Measurements from ENCODE around the gene AHCTF1. TPM values are rescaled to one million over a fixed set of nuclear protein-coding genes. Genes with fewer than 3 reads are reported as not detected.

The AHCTF1 gene
- total RNA-seq, 1 experiment from 2014 or later, result 46.4 TPM

DNA sequence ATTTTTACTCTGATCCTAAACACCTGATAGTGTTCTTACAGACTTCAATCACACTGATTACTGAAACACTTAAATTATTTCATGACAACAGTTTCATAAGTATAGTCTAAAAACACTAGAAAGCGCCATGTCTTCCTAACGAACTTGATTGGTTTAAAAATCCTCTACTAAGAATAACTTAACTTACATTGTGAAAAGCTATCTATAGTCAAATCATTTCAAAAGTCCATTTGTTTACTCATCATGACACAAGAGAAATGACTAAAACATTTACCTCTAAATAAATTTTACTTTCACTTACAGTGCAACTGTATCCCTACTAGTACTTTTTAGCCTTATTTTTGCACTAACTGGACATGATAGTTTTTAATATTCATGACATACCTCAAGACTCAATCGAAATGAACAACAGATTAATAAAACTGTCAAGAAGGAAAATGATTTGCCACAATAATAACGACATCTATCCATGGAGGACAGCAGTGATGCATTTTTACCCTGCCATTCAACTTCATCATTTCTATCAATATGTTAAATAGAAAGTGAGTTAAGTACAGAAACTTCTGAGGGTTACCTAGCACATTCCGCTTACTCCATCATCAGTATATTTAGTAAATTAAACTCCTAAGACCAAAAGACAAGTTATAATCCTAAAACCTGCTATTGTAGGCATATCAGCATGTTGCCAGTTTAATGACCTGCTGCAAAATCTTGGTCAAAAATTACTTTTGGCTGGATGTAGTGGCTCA is 38.4 kb downstream of the AHCTF1 start:
- Mint-ChIP-seq H3K36me3 (peaks cover 66% of the 10 kb centered on the region), H3K9me3 (no peaks in the 10 kb centered on the region), H3K27ac (no peak overlapping the region), H3K27me3 (ENCODE audit: low read depth) (no peaks in the 10 kb centered on the region), H3K4me1 (no peaks in the 10 kb centered on the region), H3K4me3 (no peak overlapping the region)
- ChIA-PET CTCF (no interaction called here), POLR2A (no interaction called here)
- ATAC-seq (no peak), DNase-seq (ENCODE audit: low spot score) (no peak)
- no peak for TF ChIP-seq NR3C1 (CRISPR knock-in tag; conservative IDR thresholded peaks at IDR 0.05; ENCODE audit: low read depth)
- TF ChIP-seq ZNF317 (CRISPR knock-in tag; IDR thresholded peaks at IDR 0.05; ENCODE audit: borderline replicate concordance, low read depth), result no peak
- TF ChIP-seq TEAD4 (CRISPR knock-in tag; IDR thresholded peaks at IDR 0.05), result no peak
- TF ChIP-seq NR1H2 (CRISPR knock-in tag; IDR thresholded peaks at IDR 0.05), result no peak
- TF ChIP-seq, protein P1, sequence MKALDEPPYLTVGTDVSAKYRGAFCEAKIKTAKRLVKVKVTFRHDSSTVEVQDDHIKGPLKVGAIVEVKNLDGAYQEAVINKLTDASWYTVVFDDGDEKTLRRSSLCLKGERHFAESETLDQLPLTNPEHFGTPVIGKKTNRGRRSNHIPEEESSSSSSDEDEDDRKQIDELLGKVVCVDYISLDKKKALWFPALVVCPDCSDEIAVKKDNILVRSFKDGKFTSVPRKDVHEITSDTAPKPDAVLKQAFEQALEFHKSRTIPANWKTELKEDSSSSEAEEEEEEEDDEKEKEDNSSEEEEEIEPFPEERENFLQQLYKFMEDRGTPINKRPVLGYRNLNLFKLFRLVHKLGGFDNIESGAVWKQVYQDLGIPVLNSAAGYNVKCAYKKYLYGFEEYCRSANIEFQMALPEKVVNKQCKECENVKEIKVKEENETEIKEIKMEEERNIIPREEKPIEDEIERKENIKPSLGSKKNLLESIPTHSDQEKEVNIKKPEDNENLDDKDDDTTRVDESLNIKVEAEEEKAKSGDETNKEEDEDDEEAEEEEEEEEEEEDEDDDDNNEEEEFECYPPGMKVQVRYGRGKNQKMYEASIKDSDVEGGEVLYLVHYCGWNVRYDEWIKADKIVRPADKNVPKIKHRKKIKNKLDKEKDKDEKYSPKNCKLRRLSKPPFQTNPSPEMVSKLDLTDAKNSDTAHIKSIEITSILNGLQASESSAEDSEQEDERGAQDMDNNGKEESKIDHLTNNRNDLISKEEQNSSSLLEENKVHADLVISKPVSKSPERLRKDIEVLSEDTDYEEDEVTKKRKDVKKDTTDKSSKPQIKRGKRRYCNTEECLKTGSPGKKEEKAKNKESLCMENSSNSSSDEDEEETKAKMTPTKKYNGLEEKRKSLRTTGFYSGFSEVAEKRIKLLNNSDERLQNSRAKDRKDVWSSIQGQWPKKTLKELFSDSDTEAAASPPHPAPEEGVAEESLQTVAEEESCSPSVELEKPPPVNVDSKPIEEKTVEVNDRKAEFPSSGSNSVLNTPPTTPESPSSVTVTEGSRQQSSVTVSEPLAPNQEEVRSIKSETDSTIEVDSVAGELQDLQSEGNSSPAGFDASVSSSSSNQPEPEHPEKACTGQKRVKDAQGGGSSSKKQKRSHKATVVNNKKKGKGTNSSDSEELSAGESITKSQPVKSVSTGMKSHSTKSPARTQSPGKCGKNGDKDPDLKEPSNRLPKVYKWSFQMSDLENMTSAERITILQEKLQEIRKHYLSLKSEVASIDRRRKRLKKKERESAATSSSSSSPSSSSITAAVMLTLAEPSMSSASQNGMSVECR (CRISPR knock-in tag; IDR thresholded peaks at IDR 0.05; ENCODE audit: borderline replicate concordance), result no peak
- TF ChIP-seq ZNF396 (CRISPR knock-in tag; IDR thresholded peaks at IDR 0.05; ENCODE audit: borderline replicate concordance), result no peak
- TF ChIP-seq OVOL2 (CRISPR knock-in tag; IDR thresholded peaks at IDR 0.05; ENCODE audit: borderline replicate concordance), result no peak
- no peak for TF ChIP-seq ATF1 (CRISPR knock-in tag; IDR thresholded peaks at IDR 0.05)

GRCh38 chr1:246891105-246891504 is 40.6 kb downstream of the AHCTF1 start:
- ChIA-PET CTCF (no interaction called here), POLR2A (no interaction called here)
- H3K27me3 Mint-ChIP-seq (ENCODE audit: low read depth), result no peaks in the 10 kb centered on the region
- no peaks in the 10 kb centered on the region for H3K4me1 Mint-ChIP-seq
- H3K36me3 Mint-ChIP-seq, result peaks cover 69% of the 10 kb centered on the region
- no peak for DNase-seq (ENCODE audit: low spot score)
- ATAC-seq, result no peak
- H3K9me3 Mint-ChIP-seq, result no peaks in the 10 kb centered on the region
- H3K27ac Mint-ChIP-seq, result no peak overlapping the region
- no peak overlapping the region for H3K4me3 Mint-ChIP-seq
- TF ChIP-seq ATF3 (CRISPR knock-in tag; conservative IDR thresholded peaks at IDR 0.05), result no peak
- TF ChIP-seq ZNF219 (CRISPR knock-in tag; IDR thresholded peaks at IDR 0.05; ENCODE audit: borderline replicate concordance), result no peak
- no peak for TF ChIP-seq CTCF (IDR thresholded peaks at IDR 0.05)
- TF ChIP-seq, protein P1 (CRISPR knock-in tag; IDR thresholded peaks at IDR 0.05; ENCODE audit: borderline replicate concordance), result no peak
- TF ChIP-seq, protein P2, sequence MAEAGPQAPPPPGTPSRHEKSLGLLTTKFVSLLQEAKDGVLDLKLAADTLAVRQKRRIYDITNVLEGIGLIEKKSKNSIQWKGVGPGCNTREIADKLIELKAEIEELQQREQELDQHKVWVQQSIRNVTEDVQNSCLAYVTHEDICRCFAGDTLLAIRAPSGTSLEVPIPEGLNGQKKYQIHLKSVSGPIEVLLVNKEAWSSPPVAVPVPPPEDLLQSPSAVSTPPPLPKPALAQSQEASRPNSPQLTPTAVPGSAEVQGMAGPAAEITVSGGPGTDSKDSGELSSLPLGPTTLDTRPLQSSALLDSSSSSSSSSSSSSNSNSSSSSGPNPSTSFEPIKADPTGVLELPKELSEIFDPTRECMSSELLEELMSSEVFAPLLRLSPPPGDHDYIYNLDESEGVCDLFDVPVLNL (CRISPR knock-in tag; IDR thresholded peaks at IDR 0.05; ENCODE audit: borderline replicate concordance, low read depth), result no peak
- TF ChIP-seq CREB1 (CRISPR knock-in tag; IDR thresholded peaks at IDR 0.05), result no peak
- TF ChIP-seq, protein P3, sequence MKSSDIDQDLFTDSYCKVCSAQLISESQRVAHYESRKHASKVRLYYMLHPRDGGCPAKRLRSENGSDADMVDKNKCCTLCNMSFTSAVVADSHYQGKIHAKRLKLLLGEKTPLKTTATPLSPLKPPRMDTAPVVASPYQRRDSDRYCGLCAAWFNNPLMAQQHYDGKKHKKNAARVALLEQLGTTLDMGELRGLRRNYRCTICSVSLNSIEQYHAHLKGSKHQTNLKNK (CRISPR knock-in tag; IDR thresholded peaks at IDR 0.05), result no peak
- TF ChIP-seq ESRRA (CRISPR knock-in tag; IDR thresholded peaks at IDR 0.05; ENCODE audit: borderline replicate concordance), result no peak
- no peak for TF ChIP-seq FOXK1 (CRISPR knock-in tag; IDR thresholded peaks at IDR 0.05)
- no peak for TF ChIP-seq KAT7 (CRISPR knock-in tag; IDR thresholded peaks at IDR 0.05; ENCODE audit: borderline replicate concordance)
- no peak for TF ChIP-seq USF1 (CRISPR knock-in tag; IDR thresholded peaks at IDR 0.05)
- TF ChIP-seq, protein P4, sequence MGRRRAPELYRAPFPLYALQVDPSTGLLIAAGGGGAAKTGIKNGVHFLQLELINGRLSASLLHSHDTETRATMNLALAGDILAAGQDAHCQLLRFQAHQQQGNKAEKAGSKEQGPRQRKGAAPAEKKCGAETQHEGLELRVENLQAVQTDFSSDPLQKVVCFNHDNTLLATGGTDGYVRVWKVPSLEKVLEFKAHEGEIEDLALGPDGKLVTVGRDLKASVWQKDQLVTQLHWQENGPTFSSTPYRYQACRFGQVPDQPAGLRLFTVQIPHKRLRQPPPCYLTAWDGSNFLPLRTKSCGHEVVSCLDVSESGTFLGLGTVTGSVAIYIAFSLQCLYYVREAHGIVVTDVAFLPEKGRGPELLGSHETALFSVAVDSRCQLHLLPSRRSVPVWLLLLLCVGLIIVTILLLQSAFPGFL (CRISPR knock-in tag; IDR thresholded peaks at IDR 0.05; ENCODE audit: borderline replicate concordance), result no peak

All from WTC11 (cell line).